H1 (cell line): ENCODE results near the gene WDFY4. TPM values are rescaled to one million over a fixed set of nuclear protein-coding genes. Genes with fewer than 3 reads are reported as not detected.

Experiments
- CHD7 ChIP-seq: fragments of 300-600 bp; sonication (generic); IDR thresholded peaks from 2 replicates; pipeline ENCODE4 v1.7.1; 2012; ENCODE audit warnings: low read length, moderate library complexity, mild to moderate bottlenecking, inconsistent platforms; ENCODE audit not compliant: insufficient replicate concordance
- polyA plus RNA-seq, 7 experiments: library from polyadenylated mRNA; depleted of rRNA in 3 of 7; stranded (reverse) in 5 of 7; unstranded in 2 of 7; fragments of >200 nt in 5 of 7; fragments of 200-250 nt in 2 of 7; gene quantifications; 1 replicate in 5 of 7; 2 replicates in 1 of 7; 4 replicates in 1 of 7; pipeline versions ENCODE4 v1.2.1 to v1.2.3, GENCODE V29; 2011 to 2013; ENCODE audit warnings: missing spikeins in 2 of 7, mixed read lengths in 2 of 7
- total RNA-seq: library from RNA; stranded (reverse); fragmentation: NEBNext Ultra II Directional; extraction: Animal tissue kit (Norgen Biotek cat#: 25700); gene quantifications from 2 replicates; pipeline ENCODE4 v1.2.1, GENCODE V29; 2021

WDFY4 gene
- total and polyA plus RNA-seq, 2 of the 8 experiments (the other 6 are each of a cell fraction or from before 2014, with no cell fraction given), result not detected

- TF ChIP-seq CHD7, result no peak
These were observed 206.5 kb downstream of the WDFY4 start (continued) for GRCh38 chr10:48890888-48891850.
